ENCODE results near the gene CPED1. TPM values are rescaled to one million over a fixed set of nuclear protein-coding genes. Genes with fewer than 3 reads are reported as not detected.
A peak's percentile ranks its signal among the peaks of the same experiment; 100 is the strongest.

The CPED1 gene
- total and polyA plus RNA-seq, 2 experiments from 2014 or later: 0.17 to 0.47 TPM

GRCh38 chr7:121195874-121196273 is 207.4 kb downstream of the CPED1 start:
- no peaks in the 10 kb centered on the region for H3K36me3 Mint-ChIP-seq (ENCODE audit: low read depth)
- H3K27ac Mint-ChIP-seq: peak overlapping the region; percentile 31; the same call in 1 of the 2 replicates

More at GRCh38 chr7:121195874-121196273, 207.4 kb downstream of the CPED1 start:
- no peaks in the 10 kb centered on the region for H3K27me3 Mint-ChIP-seq (ENCODE audit: insufficient read depth, low read depth, poor library complexity)
- no peaks in the 10 kb centered on the region for H3K79me2 ChIP-seq (replicated peaks; ENCODE audit: insufficient read depth)
- no peak overlapping the region for H3K27ac ChIP-seq (ENCODE audit: low read depth)
- H4K20me1 ChIP-seq (replicated peaks; ENCODE audit: insufficient read depth): no peaks in the 10 kb centered on the region
- peak overlapping the region; percentile 93 for H2AFZ ChIP-seq
- H3K9me2 ChIP-seq (ENCODE audit: insufficient read depth): no peaks in the 10 kb centered on the region
- TF ChIP-seq JUNB (IDR thresholded peaks at IDR 0.05; ENCODE audit: unreplicated experiment): no peak
- no peak for TF ChIP-seq REST (IDR thresholded peaks at IDR 0.05; ENCODE audit: unreplicated experiment)
- no peak for TF ChIP-seq CTCF (conservative IDR thresholded peaks at IDR 0.05; ENCODE audit: low read depth in 2 of 2)
- H3K4me2 ChIP-seq: no peak overlapping the region
- no peaks in the 10 kb centered on the region for H3K4me1 Mint-ChIP-seq
- H3K36me3 ChIP-seq (ENCODE audit: insufficient read depth): no peaks in the 10 kb centered on the region
- no peaks in the 10 kb centered on the region for H3F3A ChIP-seq (replicated peaks; ENCODE audit: low read depth)
- ATAC-seq: no peak
- H3K4me1 ChIP-seq (ENCODE audit: insufficient read depth): no peaks in the 10 kb centered on the region
- H3K27me3 ChIP-seq (ENCODE audit: insufficient read depth): no peaks in the 10 kb centered on the region
- H3K4me3 ChIP-seq: no peak overlapping the region
- H3K9me3 Mint-ChIP-seq: no peaks in the 10 kb centered on the region
- peak; percentile 7 for DNase-seq (ENCODE audit: low spot score)
- H3K4me3 Mint-ChIP-seq: no peak overlapping the region

Measured in GM23338 (cell line).